ENCODE data around the gene DUOX2.
"Not testable (repeated sequence)": the region's sequence is repeated elsewhere in the genome, so short reads cannot be mapped to it uniquely, and the experiment has no call there.

The DUOX2 gene

DNA sequence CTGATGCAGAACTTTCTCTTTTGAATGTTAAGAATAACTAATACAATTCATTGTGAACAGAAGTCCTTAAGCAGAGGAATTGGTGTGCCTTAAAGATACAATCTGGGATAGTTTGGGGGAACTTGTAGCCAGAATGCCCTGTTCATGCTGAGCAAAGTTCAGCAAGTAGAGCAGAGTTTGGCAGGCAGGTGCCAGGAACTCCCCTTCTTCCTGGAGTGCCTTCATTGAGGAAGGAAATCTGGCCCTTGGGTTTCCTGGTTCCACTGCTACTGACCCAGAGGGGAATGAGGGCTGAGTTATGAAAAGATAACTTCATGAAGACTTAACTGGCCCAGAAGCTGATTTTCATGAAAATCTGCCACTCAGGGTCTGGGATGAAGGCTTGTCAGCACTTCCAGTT, 40.4 kb downstream of the DUOX2 start:
- not testable (repeated sequence) for DNase-seq (ENCODE audit: low spot score)

- not testable (repeated sequence) for DNase-seq (ENCODE audit: low spot score)
These were observed 44.0 kb downstream of the DUOX2 start for GRCh38 chr15:45069942-45070360.

GRCh38 chr15:45064386-45064785, 49.6 kb downstream of the DUOX2 start:
- DNase-seq (ENCODE audit: low spot score): peak; percentile 79

DNA sequence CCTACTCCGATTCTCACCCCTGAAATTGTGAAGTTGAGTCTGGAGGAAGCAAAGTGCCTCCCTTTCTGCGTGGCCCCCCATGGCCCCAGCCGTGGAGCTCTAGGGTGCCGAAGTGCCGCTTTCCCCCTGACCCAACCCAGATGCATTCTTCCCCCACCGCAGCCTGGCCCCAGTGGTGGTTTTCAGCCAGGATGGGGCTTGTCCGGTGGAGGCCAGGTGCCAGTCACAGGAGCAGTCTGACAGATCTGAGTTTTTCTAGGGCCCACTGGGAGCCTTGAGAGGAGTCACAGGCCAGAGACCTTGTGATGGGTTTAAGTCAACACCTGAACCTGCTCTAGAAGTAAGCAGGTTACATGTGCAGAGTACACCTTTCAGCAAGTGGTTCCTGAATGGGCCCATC, 51.7 kb downstream of the DUOX2 start:
- not testable (repeated sequence) for DNase-seq (ENCODE audit: low spot score)

- not testable (repeated sequence) for DNase-seq (ENCODE audit: low spot score)
These were observed 55.0 kb downstream of the DUOX2 start for GRCh38 chr15:45058690-45059675.

DNA sequence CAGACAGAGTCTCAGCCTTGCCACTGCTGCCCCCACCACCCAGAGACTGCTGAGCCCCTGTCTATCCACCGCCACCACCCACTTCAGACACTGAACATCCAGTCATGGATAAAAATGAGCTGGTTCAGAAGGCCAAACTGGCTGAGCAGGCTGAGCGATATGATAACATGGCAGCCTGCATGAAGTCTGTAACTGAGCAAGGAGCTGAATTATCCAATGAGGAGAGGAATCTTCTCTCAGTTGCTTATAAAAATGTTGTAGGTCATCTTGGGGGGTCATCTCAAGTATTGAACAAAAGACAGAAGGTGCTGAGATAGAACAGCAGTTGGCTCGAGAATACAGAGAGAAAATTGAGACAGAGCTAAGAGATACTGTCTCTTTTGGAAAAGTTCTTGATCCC, 61.3 kb downstream of the DUOX2 start:
- not testable (repeated sequence) for DNase-seq (ENCODE audit: low spot score)

DNA sequence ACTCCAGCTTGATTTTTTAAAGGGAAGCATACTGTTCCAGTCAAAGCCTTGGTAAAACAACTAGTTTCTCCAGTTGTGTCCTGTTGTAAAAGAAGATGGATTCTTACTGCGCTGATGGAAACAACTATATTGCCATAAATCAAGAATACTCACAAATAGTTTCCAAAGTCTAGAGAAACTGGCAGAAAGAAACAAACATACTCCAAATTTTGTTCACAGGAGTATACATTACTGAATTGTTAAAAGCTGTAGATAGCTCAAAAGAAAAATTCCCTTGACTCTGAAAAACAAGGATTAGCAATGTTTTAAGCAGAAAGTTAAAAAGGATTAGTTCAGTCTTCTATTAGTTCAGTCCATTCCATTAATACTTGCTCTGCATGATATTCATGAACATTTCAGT, 63.4 kb downstream of the DUOX2 start:
- DNase-seq (ENCODE audit: low spot score): no peak

- no peak for DNase-seq (ENCODE audit: low spot score)
These were observed 65.0 kb downstream of the DUOX2 start for GRCh38 chr15:45048794-45049631.

DNA sequence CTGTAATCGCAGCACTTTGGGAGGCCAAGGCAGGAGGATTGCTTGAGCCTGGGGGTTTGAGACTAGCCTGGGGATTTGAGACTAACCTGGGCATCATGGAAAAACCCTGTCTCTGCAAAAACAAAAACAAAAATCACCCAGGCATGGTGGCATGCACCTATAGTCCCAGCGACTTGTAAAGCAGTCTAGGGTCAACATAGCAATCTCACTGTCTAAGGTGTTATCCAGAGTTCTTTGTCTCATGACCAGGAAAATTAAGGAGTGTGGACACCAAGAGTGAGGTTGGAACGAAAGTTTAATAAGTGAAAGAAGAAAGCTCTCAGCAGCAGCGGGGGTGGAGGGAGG, 65.6 kb downstream of the DUOX2 start:
- DNase-seq (ENCODE audit: low spot score): not testable (repeated sequence)

GRCh38 chr15:45044270-45044669, 69.7 kb downstream of the DUOX2 start:
- not testable (repeated sequence) for DNase-seq (ENCODE audit: low spot score)

DNA sequence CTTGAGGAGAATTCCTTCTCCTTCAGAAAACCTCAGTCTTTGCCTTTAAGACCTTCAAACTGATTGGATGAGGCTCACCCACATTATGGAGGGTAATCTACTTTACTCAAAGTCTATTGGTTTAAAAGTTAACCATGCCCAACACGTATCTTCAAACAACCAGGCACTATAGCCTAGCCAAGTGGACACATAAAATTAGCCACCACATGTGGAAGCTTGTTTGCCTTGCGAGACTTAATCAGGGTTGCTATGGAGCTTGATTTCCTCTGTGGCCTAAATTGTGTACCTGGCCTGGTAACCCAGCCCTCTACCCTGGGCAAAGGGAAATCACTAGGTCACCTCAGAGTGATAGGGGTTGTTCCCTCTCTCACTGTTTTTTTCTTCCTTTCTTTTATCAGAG, 71.1 kb downstream of the DUOX2 start:
- not testable (repeated sequence) for DNase-seq (ENCODE audit: low spot score)

Data from SW480 (cell line).